ELR (cell line): Measurements from ENCODE around the gene FAM171A1.
"Not testable (repeated sequence)": the region's sequence is repeated elsewhere in the genome, so short reads cannot be mapped to it uniquely, and the experiment has no call there.

ENCODE experiments used
- DNase-seq: peaks from one replicate; pipeline ENCODE4 v3.0.0-alpha.2; 2015; ENCODE audit warnings: low read depth

The FAM171A1 gene

GRCh38 chr10:15370856-15371701 lies at the start of gene FAM171A1:
TSS of gene FAM171A1 (minus strand) at chr10:15371289. CDS start at chr10:15371052, 237 bp downstream.
- peak; percentile 70 for DNase-seq

GRCh38 chr10:15420858-15421257 lies 49.8 kb upstream of the FAM171A1 start:
- no peak for DNase-seq

GRCh38 chr10:15419279-15419874 lies 48.3 kb upstream of the FAM171A1 start:
- DNase-seq, result peak; percentile 60

GRCh38 chr10:15416034-15416433 lies 44.9 kb upstream of the FAM171A1 start:
- DNase-seq, result no peak

GRCh38 chr10:15411010-15411409 lies 39.9 kb upstream of the FAM171A1 start:
- DNase-seq, result no peak

- not testable (repeated sequence) for DNase-seq
Observed at GRCh38 chr10:15409350-15409749, 38.3 kb upstream of the FAM171A1 start.

GRCh38 chr10:15408557-15408956 lies 37.5 kb upstream of the FAM171A1 start:
- DNase-seq, result no peak

GRCh38 chr10:15405319-15405718 lies 34.2 kb upstream of the FAM171A1 start:
- DNase-seq, result no peak

- no peak for DNase-seq
Observed at GRCh38 chr10:15401382-15401781, 30.3 kb upstream of the FAM171A1 start.

GRCh38 chr10:15400461-15400860 lies 29.4 kb upstream of the FAM171A1 start:
- DNase-seq, result not testable (repeated sequence)

- no peak for DNase-seq
Observed at GRCh38 chr10:15399060-15399661, 28.1 kb upstream of the FAM171A1 start.

GRCh38 chr10:15395935-15396334 lies 24.8 kb upstream of the FAM171A1 start:
- DNase-seq, result no peak

GRCh38 chr10:15393139-15393825 lies 22.2 kb upstream of the FAM171A1 start:
- DNase-seq, result no peak

GRCh38 chr10:15391491-15391890 lies 20.4 kb upstream of the FAM171A1 start:
- DNase-seq, result no peak

- not testable (repeated sequence) for DNase-seq
Observed at GRCh38 chr10:15388172-15388571, 17.1 kb upstream of the FAM171A1 start.

GRCh38 chr10:15387021-15387420 lies 15.9 kb upstream of the FAM171A1 start:
- DNase-seq, result no peak

- DNase-seq, result no peak
Observed at GRCh38 chr10:15385552-15386455, 14.7 kb upstream of the FAM171A1 start.

GRCh38 chr10:15381420-15381819 lies 10.3 kb upstream of the FAM171A1 start:
- no peak for DNase-seq

- DNase-seq, result no peak
Observed at GRCh38 chr10:15379078-15379477, 8.0 kb upstream of the FAM171A1 start.

- no peak for DNase-seq
Observed at GRCh38 chr10:15378569-15378968, 7.5 kb upstream of the FAM171A1 start.

GRCh38 chr10:15374566-15374965 lies 3.5 kb upstream of the FAM171A1 start:
- DNase-seq, result no peak
